ENCODE results near the gene SLC30A1. TPM values are rescaled to one million over a fixed set of nuclear protein-coding genes. Genes with fewer than 3 reads are reported as not detected.

The SLC30A1 gene
- total and polyA plus RNA-seq, 4 donors = 3.1 to 26.3 (median 14.4) TPM

- H3K4me3 ChIP-seq = no peak overlapping the region
- H3K27me3 ChIP-seq (ENCODE audit: control insufficient read depth in 3 of 3, insufficient read depth in 3 of 3, low read length in 2 of 3) = no peaks in the 10 kb centered on the region
- TF ChIP-seq CTCF (IDR thresholded peaks at IDR 0.05; ENCODE audit: control extremely low read depth, extremely low read depth) = no peak
- no peak for ATAC-seq (ENCODE audit: insufficient read depth, low FRiP score)
- no peaks in the 10 kb centered on the region for H3K9me3 ChIP-seq (ENCODE audit: control insufficient read depth in 4 of 4, insufficient read depth in 3 of 4, low read length in 3 of 4)
- DNase-seq = peak in 2 of 3 donors; percentile 29 to 48
- 31% methylated on average over 7 of the region's 7 CpGs for WGBS, 2 donors
- peaks cover 0 to 1% (median 0%) of the 10 kb centered on the region in 5 donors for H3K4me1 ChIP-seq (ENCODE audit: control insufficient read depth in 5 of 5, insufficient read depth in 5 of 5, low read length in 5 of 5)
- H3K9ac ChIP-seq (ENCODE audit: insufficient read depth in 1 of 2, low read length in 2 of 2) = no peak overlapping the region
- no peaks in the 10 kb centered on the region for H3K36me3 ChIP-seq (ENCODE audit: control insufficient read depth in 4 of 4, insufficient read depth in 4 of 4, low read length in 4 of 4)
- H3K27ac ChIP-seq (ENCODE audit: low read depth in 1 of 2, low read length in 1 of 2) = no peak overlapping the region
These were observed 23.2 kb upstream of the SLC30A1 start for GRCh38 chr1:211601982-211602670.

GRCh38 chr1:211601159-211601558 lies 22.2 kb upstream of the SLC30A1 start:
- peaks cover 0 to 1% (median 0%) of the 10 kb centered on the region in 5 donors for H3K4me1 ChIP-seq (ENCODE audit: control insufficient read depth in 5 of 5, insufficient read depth in 5 of 5, low read length in 5 of 5)
- no peaks in the 10 kb centered on the region for H3K9me3 ChIP-seq (ENCODE audit: control insufficient read depth in 4 of 4, insufficient read depth in 3 of 4, low read length in 3 of 4)
- no peaks in the 10 kb centered on the region for H3K36me3 ChIP-seq (ENCODE audit: control insufficient read depth in 4 of 4, insufficient read depth in 4 of 4, low read length in 4 of 4)
- ATAC-seq (ENCODE audit: insufficient read depth, low FRiP score) (no peak), DNase-seq (no peak)
- H3K27me3 ChIP-seq (ENCODE audit: control insufficient read depth in 3 of 3, insufficient read depth in 3 of 3, low read length in 2 of 3) = no peaks in the 10 kb centered on the region
- TF ChIP-seq CTCF (IDR thresholded peaks at IDR 0.05; ENCODE audit: control extremely low read depth, extremely low read depth) = no peak
- H3K4me3 ChIP-seq = no peak overlapping the region
- 76 to 91% methylated on average over 3 of the region's 3 CpGs for WGBS, 2 donors
- H3K9ac ChIP-seq (ENCODE audit: insufficient read depth in 1 of 2, low read length in 2 of 2) = no peak overlapping the region
- H3K27ac ChIP-seq (ENCODE audit: low read depth in 1 of 2, low read length in 1 of 2) = no peak overlapping the region

GRCh38 chr1:211599250-211599649 lies 20.3 kb upstream of the SLC30A1 start:
- H3K9ac ChIP-seq (ENCODE audit: insufficient read depth in 1 of 2, low read length in 2 of 2) = no peak overlapping the region
- no peaks in the 10 kb centered on the region for H3K36me3 ChIP-seq (ENCODE audit: control insufficient read depth in 4 of 4, insufficient read depth in 4 of 4, low read length in 4 of 4)
- peaks cover 0 to 1% (median 0%) of the 10 kb centered on the region in 5 donors for H3K4me1 ChIP-seq (ENCODE audit: control insufficient read depth in 5 of 5, insufficient read depth in 5 of 5, low read length in 5 of 5)
- H3K9me3 ChIP-seq (ENCODE audit: control insufficient read depth in 4 of 4, insufficient read depth in 3 of 4, low read length in 3 of 4) = no peaks in the 10 kb centered on the region
- DNase-seq (no peak), ATAC-seq (ENCODE audit: insufficient read depth, low FRiP score) (no peak)
- TF ChIP-seq CTCF (IDR thresholded peaks at IDR 0.05; ENCODE audit: control extremely low read depth, extremely low read depth) = no peak
- no peaks in the 10 kb centered on the region for H3K27me3 ChIP-seq (ENCODE audit: control insufficient read depth in 3 of 3, insufficient read depth in 3 of 3, low read length in 2 of 3)
- H3K4me3 ChIP-seq = no peak overlapping the region
- H3K27ac ChIP-seq (ENCODE audit: low read depth in 1 of 2, low read length in 1 of 2) = no peak overlapping the region

GRCh38 chr1:211598514-211598913 lies 19.6 kb upstream of the SLC30A1 start:
- no peaks in the 10 kb centered on the region for H3K36me3 ChIP-seq (ENCODE audit: control insufficient read depth in 4 of 4, insufficient read depth in 4 of 4, low read length in 4 of 4)
- no peak for TF ChIP-seq CTCF (IDR thresholded peaks at IDR 0.05; ENCODE audit: control extremely low read depth, extremely low read depth)
- 62 to 76% methylated on average over 4 of the region's 4 CpGs for WGBS, 2 donors

More at GRCh38 chr1:211598514-211598913, 19.6 kb upstream of the SLC30A1 start:
- Histone ChIP-seq H3K27me3 (ENCODE audit: control insufficient read depth in 3 of 3, insufficient read depth in 3 of 3, low read length in 2 of 3) (no peaks in the 10 kb centered on the region), H3K9ac (ENCODE audit: insufficient read depth in 1 of 2, low read length in 2 of 2) (no peak overlapping the region), H3K9me3 (ENCODE audit: control insufficient read depth in 4 of 4, insufficient read depth in 3 of 4, low read length in 3 of 4) (no peaks in the 10 kb centered on the region), H3K4me3 (no peak overlapping the region), H3K27ac (ENCODE audit: low read depth in 1 of 2, low read length in 1 of 2) (no peak overlapping the region), H3K4me1 (ENCODE audit: control insufficient read depth in 5 of 5, insufficient read depth in 5 of 5, low read length in 5 of 5) (peaks cover 0 to 1% (median 0%) of the 10 kb centered on the region in 5 donors)
- no peak for ATAC-seq (ENCODE audit: insufficient read depth, low FRiP score)
- no peak for DNase-seq

Data from lung (tissue), 12 donors.